Testis (tissue), 3 donors: ENCODE data around the gene MCM3AP. TPM values are rescaled to one million over a fixed set of nuclear protein-coding genes. Genes with fewer than 3 reads are reported as not detected.

Experiments used
- DNase-seq: peaks from one replicate; pipeline ENCODE4 v3.0.0-alpha.2; 2019
- H3K27ac ChIP-seq, 2 donors: fragments of 200-600 bp; sonication (generic); one replicate each; pipeline ENCODE4 v1.5.1; 2019
- H3K27me3 ChIP-seq: fragments of 200-600 bp; sonication (generic); one replicate; pipeline ENCODE4 v1.5.1; 2019
- H3K36me3 ChIP-seq: fragments of 200-600 bp; sonication (generic); one replicate; pipeline ENCODE4 v1.5.1; 2017; ENCODE audit warnings: low read depth; ENCODE audit errors: missing control alignments
- H3K4me1 ChIP-seq: fragments of 200-600 bp; sonication (generic); one replicate; pipeline ENCODE4 v1.5.1; 2019
- H3K4me3 ChIP-seq, 2 donors: fragments of 200-600 bp; sonication (generic); one replicate each; pipeline ENCODE4 v1.5.1; 2017 to 2019
- H3K9me3 ChIP-seq: fragments of 200-600 bp; sonication (generic); one replicate; pipeline ENCODE4 v1.5.1; 2017
- POLR2A ChIP-seq: fragments of 450-650 bp; IDR thresholded peaks from one replicate; pipeline ENCODE4 v1.6.1; 2017; ENCODE audit warnings: antibody characterized with exemption, mild to moderate bottlenecking, moderate library complexity
- WGBS, 2 donors: methylation state at CpG; one replicate each; pipeline ENCODE4 v1.1.5; 2018; 5-methylcytosine and 5-hydroxymethylcytosine counted together
- intact Hi-C: fragments of 100-400 bp; cut with DNase I; formaldehyde crosslinking; loops from one replicate; pipeline ENCODE4 v1.15.1; 2023; ENCODE audit warnings: low total_unique reads
- polyA plus RNA-seq: library from polyadenylated mRNA; stranded (reverse); fragments of 350-450 nt; fragmentation: Illumina TruSeq; extraction: RNeasy Lipid Tissue Mini Kit (QIAGEN cat#74804); gene quantifications from one replicate; pipeline ENCODE4 v1.2.3, GENCODE V29; 2014; ENCODE audit warnings: low read depth, low replicate concordance; ENCODE audit not compliant: insufficient read depth
- total RNA-seq, 2 donors: library from RNA; depleted of rRNA; stranded (reverse); fragments of >200 nt; gene quantifications; one replicate each; pipeline ENCODE4 v1.2.3, GENCODE V29; 2016
- TF ChIP-seq, protein P1 (sequence below), 3 experiments: fragments of 450-650 bp in 2 of 3; fragments of 200-600 bp in 1 of 3; sonication (generic) in 1 of 3; IDR thresholded peaks; one replicate each; pipeline ENCODE4 v1.5.1; 2016 to 2019; ENCODE audit warnings: antibody characterized with exemption in 3 of 3, mild to moderate bottlenecking in 2 of 3, moderate library complexity in 1 of 3

The MCM3AP gene
- total and polyA plus RNA-seq, 3 donors from 2014 or later, result 68.3 to 136 (median 107) TPM

DNA sequence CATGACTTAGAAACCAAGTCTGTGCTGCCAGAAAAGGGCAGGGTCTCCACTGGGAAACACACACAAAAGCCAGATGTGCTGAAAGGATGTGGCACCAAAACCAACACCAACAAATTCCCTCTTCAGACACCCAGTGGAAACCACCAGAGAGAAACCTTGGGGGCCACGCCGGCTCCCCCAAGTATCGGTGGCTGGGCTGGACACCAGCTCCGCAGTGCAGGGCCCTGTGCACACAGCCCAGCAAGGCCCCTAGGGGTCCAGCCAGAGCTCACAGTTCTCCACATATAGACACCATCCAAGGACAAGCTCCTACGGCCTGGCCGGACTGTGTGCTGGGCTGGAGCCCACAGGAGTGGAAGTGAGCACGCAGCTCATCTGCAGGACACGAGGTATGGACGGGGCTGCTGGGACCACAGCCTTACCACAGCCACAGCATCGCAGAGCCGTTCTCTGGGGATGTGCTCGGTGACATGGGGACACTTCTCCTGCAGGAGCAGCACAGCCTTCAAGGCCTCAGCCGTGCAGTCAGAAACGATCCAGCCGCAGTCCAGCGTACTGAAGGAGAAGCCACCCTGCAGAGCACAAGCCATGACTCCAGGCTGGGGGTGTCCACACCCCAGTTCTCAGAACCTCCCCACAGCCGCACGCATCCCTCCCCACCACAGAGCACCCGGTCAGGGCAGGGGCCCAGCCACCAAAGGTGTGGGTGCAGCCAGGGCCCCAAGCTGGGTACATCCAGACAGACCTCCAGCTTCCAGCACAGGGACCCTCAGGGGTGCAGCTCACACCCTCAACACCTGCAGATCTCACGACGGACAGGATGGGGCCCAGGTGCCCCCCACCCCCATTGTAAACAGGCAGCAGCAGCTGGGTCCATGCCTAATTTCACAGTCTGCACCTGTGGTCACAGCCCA is 78.1 kb downstream of the MCM3AP start:
- H3K9me3 ChIP-seq, result no peaks in the 10 kb centered on the region
- H3K27ac ChIP-seq, result no peak overlapping the region
- H3K36me3 ChIP-seq, result no peaks in the 10 kb centered on the region
- no peak overlapping the region for H3K4me3 ChIP-seq
- H3K27me3 ChIP-seq, result no peaks in the 10 kb centered on the region
- DNase-seq, result no peak
- H3K4me1 ChIP-seq, result no peaks in the 10 kb centered on the region
- intact Hi-C loops, result no loop called here
- TF ChIP-seq, protein P1, sequence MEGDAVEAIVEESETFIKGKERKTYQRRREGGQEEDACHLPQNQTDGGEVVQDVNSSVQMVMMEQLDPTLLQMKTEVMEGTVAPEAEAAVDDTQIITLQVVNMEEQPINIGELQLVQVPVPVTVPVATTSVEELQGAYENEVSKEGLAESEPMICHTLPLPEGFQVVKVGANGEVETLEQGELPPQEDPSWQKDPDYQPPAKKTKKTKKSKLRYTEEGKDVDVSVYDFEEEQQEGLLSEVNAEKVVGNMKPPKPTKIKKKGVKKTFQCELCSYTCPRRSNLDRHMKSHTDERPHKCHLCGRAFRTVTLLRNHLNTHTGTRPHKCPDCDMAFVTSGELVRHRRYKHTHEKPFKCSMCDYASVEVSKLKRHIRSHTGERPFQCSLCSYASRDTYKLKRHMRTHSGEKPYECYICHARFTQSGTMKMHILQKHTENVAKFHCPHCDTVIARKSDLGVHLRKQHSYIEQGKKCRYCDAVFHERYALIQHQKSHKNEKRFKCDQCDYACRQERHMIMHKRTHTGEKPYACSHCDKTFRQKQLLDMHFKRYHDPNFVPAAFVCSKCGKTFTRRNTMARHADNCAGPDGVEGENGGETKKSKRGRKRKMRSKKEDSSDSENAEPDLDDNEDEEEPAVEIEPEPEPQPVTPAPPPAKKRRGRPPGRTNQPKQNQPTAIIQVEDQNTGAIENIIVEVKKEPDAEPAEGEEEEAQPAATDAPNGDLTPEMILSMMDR (IDR thresholded peaks at IDR 0.05), result no peak
- TF ChIP-seq POLR2A, result no peak
- WGBS, 2 donors, result 89 to 94% methylated on average over 4 to 21 of the region's 21 CpGs

DNA sequence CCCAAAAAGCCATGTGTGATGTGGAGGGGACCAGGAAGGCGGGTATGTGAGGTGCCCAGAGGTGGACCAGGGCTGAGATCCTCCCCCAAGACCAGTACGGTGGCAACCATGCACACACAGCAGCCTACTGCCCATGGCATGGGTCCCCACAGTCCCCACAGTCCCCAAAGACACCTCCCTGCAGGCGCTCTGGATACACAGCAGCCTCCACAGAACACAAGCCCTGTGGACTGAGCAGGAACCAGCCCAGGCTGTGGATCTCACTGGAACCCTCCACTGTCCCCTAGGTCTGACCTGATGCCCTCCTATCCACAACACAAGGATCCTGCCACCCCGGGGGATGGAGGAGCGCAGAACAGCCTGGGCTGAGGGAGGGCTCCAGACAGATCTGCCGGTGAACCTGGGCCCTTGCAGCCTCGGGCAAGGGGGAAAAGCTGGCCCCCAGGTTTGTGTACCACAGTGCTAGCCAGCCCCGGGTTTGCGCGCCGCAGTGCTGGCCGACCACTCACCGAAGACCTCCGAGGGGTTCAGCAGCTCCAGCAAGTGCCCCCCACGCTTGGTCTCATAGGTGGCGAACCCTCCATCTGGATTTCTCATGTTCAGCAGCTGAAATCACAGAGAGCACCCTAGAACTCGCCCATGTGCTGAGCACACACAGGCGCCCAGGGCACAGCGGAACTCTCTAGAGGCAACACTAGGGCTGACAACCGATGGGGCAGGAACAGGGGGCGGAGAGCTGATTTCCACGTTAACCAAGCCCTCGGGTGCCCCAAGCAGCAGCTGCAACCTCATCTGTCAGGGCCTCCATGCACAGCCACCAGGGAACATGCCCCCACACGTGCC is 79.0 kb downstream of the MCM3AP start:
- Histone ChIP-seq H3K36me3 (no peaks in the 10 kb centered on the region), H3K27ac (no peak overlapping the region), H3K4me3 (no peak overlapping the region), H3K4me1 (no peaks in the 10 kb centered on the region), H3K27me3 (no peaks in the 10 kb centered on the region), H3K9me3 (no peaks in the 10 kb centered on the region)
- intact Hi-C loops, result no loop called here
- 92 to 98% methylated on average over 13 to 24 of the region's 24 CpGs for WGBS, 2 donors
- TF ChIP-seq POLR2A, result no peak
- TF ChIP-seq, protein P1 (IDR thresholded peaks at IDR 0.05), result no peak
- no peak for DNase-seq

DNA sequence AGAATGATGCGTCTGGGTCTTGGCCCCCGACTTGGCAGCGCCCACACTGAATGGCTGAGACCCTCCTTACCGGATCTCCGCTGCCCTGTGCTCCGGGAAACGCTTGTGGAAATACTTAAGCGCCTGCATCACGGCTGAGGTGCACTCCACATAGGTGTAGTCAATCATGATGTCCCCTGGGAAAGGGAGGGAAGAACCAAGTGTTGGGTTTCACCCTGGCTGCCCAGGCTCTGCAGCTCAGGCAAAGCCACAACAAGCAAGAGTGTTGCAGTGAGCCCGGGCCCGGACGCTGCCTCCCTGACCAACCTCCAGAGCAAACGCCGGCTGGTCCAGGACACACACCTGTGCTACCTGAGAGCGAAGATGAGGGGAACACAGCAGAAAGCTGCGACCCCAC is 79.6 kb downstream of the MCM3AP start:
- Histone ChIP-seq H3K9me3 (no peaks in the 10 kb centered on the region), H3K36me3 (no peaks in the 10 kb centered on the region), H3K4me1 (no peaks in the 10 kb centered on the region), H3K27ac (no peak overlapping the region), H3K27me3 (no peaks in the 10 kb centered on the region), H3K4me3 (no peak overlapping the region)
- 91 to 92% methylated on average over 16 of the region's 16 CpGs for WGBS, 2 donors
- no peak for DNase-seq
- intact Hi-C loops, result no loop called here
- TF ChIP-seq, protein P1 (IDR thresholded peaks at IDR 0.05), result no peak
- no peak for TF ChIP-seq POLR2A

- intact Hi-C loops, result no loop called here
- DNase-seq, result no peak
- H3K36me3 ChIP-seq, result no peaks in the 10 kb centered on the region
- TF ChIP-seq, protein P1 (IDR thresholded peaks at IDR 0.05), result no peak
- no peaks in the 10 kb centered on the region for H3K4me1 ChIP-seq
- H3K27me3 ChIP-seq, result no peaks in the 10 kb centered on the region
- no peak overlapping the region for H3K4me3 ChIP-seq
- no peaks in the 10 kb centered on the region for H3K9me3 ChIP-seq
- no peak overlapping the region for H3K27ac ChIP-seq
- 92% methylated on average over 15 to 18 of the region's 18 CpGs for WGBS, 2 donors
These were observed 80.2 kb downstream of the MCM3AP start for GRCh38 chr21:46205166-46205565.
